Dendritic cell treated with granulocyte-macrophage colony-stimulating factor and Interleukin-4, amounts not matched to agents 40 ng/mL and 50 ng/mL, for 4 days (primary cell): ENCODE results near the gene PEAK1.
A peak's percentile ranks its signal among the peaks of the same experiment; 100 is the strongest.

Source experiments
- H3K27ac Mint-ChIP-seq: one replicate; pipeline ENCODE4 v1.8.0; 2022; ENCODE audit warnings: mild to moderate bottlenecking, mixed read lengths
- H3K27me3 Mint-ChIP-seq: one replicate; pipeline ENCODE4 v1.8.0; 2022; ENCODE audit warnings: mild to moderate bottlenecking, mixed read lengths
- H3K36me3 Mint-ChIP-seq: one replicate; pipeline ENCODE4 v1.8.0; 2022; ENCODE audit warnings: low read depth, mixed read lengths
- H3K4me1 Mint-ChIP-seq: one replicate; pipeline ENCODE4 v1.8.0; 2022; ENCODE audit warnings: low read depth, mixed read lengths
- H3K4me3 Mint-ChIP-seq: one replicate; pipeline ENCODE4 v1.8.0; 2022; ENCODE audit warnings: mild to moderate bottlenecking, moderate library complexity, mixed read lengths
- H3K9me3 Mint-ChIP-seq: one replicate; pipeline ENCODE4 v1.8.0; 2022; ENCODE audit warnings: mixed read lengths
- intact Hi-C: fragments of 100-400 bp; cut with micrococcal nuclease; formaldehyde crosslinking; loops from one replicate; pipeline ENCODE4 v1.15.0; 2022

The PEAK1 gene

GRCh38 chr15:77419836-77420609, at the start of gene PEAK1:
Gene PEAK1 (minus strand): TSS chr15:77420104. CDS start chr15:77181926, 238,178 bp downstream.
- Mint-ChIP-seq H3K9me3 (no peaks in the 10 kb centered on the region), H3K4me1 (peaks cover 39% of the 10 kb centered on the region), H3K27me3 (peaks cover 3% of the 10 kb centered on the region), H3K36me3 (peaks cover 27% of the 10 kb centered on the region), H3K27ac (peak within 1 kb of the TSS; percentile 96), H3K4me3 (peak within 1 kb of the TSS; percentile 92)
- intact Hi-C loops = loop anchor here (2.0 kb wide), 1 partner anchor 231 kb away; no protein-coding TSS in a partner anchor

GRCh38 chr15:77468896-77469295, 49.0 kb upstream of the PEAK1 start:
- Mint-ChIP-seq H3K4me1 (no peaks in the 10 kb centered on the region), H3K27ac (no peak overlapping the region), H3K9me3 (no peaks in the 10 kb centered on the region), H3K4me3 (no peak overlapping the region), H3K36me3 (peaks cover 68% of the 10 kb centered on the region), H3K27me3 (no peaks in the 10 kb centered on the region)
- intact Hi-C loops = no loop called here

GRCh38 chr15:77466521-77466920, 46.6 kb upstream of the PEAK1 start:
- Mint-ChIP-seq H3K4me3 (no peak overlapping the region), H3K4me1 (no peaks in the 10 kb centered on the region), H3K9me3 (no peaks in the 10 kb centered on the region), H3K27ac (no peak overlapping the region), H3K36me3 (peaks cover 47% of the 10 kb centered on the region), H3K27me3 (no peaks in the 10 kb centered on the region)
- intact Hi-C loops = no loop called here

GRCh38 chr15:77464129-77464865, 44.4 kb upstream of the PEAK1 start:
- intact Hi-C loops = no loop called here

GRCh38 chr15:77461486-77461885, 41.6 kb upstream of the PEAK1 start:
- Mint-ChIP-seq H3K36me3 (peaks cover 41% of the 10 kb centered on the region), H3K27me3 (no peaks in the 10 kb centered on the region), H3K27ac (no peak overlapping the region), H3K4me1 (no peaks in the 10 kb centered on the region), H3K4me3 (no peak overlapping the region), H3K9me3 (no peaks in the 10 kb centered on the region)
- intact Hi-C loops = no loop called here

More at GRCh38 chr15:77464129-77464865, 44.4 kb upstream of the PEAK1 start:
- no peaks in the 10 kb centered on the region for H3K27me3 Mint-ChIP-seq
- no peak overlapping the region for H3K27ac Mint-ChIP-seq
- H3K36me3 Mint-ChIP-seq = peaks cover 56% of the 10 kb centered on the region
- H3K4me3 Mint-ChIP-seq = no peak overlapping the region
- H3K4me1 Mint-ChIP-seq = no peaks in the 10 kb centered on the region
- H3K9me3 Mint-ChIP-seq = no peaks in the 10 kb centered on the region

GRCh38 chr15:77459031-77459430, 39.1 kb upstream of the PEAK1 start:
- H3K27me3 Mint-ChIP-seq = no peaks in the 10 kb centered on the region

GRCh38 chr15:77457905-77458265, 38.0 kb upstream of the PEAK1 start:
- Mint-ChIP-seq H3K27ac (no peak overlapping the region), H3K4me1 (peaks cover 13% of the 10 kb centered on the region), H3K9me3 (no peaks in the 10 kb centered on the region), H3K36me3 (peaks cover 34% of the 10 kb centered on the region), H3K27me3 (no peaks in the 10 kb centered on the region), H3K4me3 (no peak overlapping the region)
- intact Hi-C loops = no loop called here

More at GRCh38 chr15:77459031-77459430, 39.1 kb upstream of the PEAK1 start:
- intact Hi-C loops = no loop called here
- Mint-ChIP-seq H3K36me3 (peaks cover 34% of the 10 kb centered on the region), H3K9me3 (no peaks in the 10 kb centered on the region), H3K4me3 (no peak overlapping the region), H3K4me1 (peaks cover 13% of the 10 kb centered on the region), H3K27ac (no peak overlapping the region)

GRCh38 chr15:77457191-77457904, 37.4 kb upstream of the PEAK1 start:
- intact Hi-C loops = no loop called here
- peaks cover 34% of the 10 kb centered on the region for H3K36me3 Mint-ChIP-seq
- no peak overlapping the region for H3K4me3 Mint-ChIP-seq
- no peaks in the 10 kb centered on the region for H3K27me3 Mint-ChIP-seq
- H3K4me1 Mint-ChIP-seq = peaks cover 13% of the 10 kb centered on the region
- H3K9me3 Mint-ChIP-seq = no peaks in the 10 kb centered on the region
- H3K27ac Mint-ChIP-seq = no peak overlapping the region

- intact Hi-C loops = no loop called here
- peaks cover 34% of the 10 kb centered on the region for H3K36me3 Mint-ChIP-seq
- H3K4me3 Mint-ChIP-seq = no peak overlapping the region
- H3K27me3 Mint-ChIP-seq = no peaks in the 10 kb centered on the region
- H3K9me3 Mint-ChIP-seq = no peaks in the 10 kb centered on the region
- peaks cover 13% of the 10 kb centered on the region for H3K4me1 Mint-ChIP-seq
- H3K27ac Mint-ChIP-seq = no peak overlapping the region
Observed at GRCh38 chr15:77456746-77457145, 36.8 kb upstream of the PEAK1 start.

GRCh38 chr15:77455696-77456321, 35.9 kb upstream of the PEAK1 start:
- intact Hi-C loops = no loop called here
- Mint-ChIP-seq H3K4me3 (no peak overlapping the region), H3K27me3 (no peaks in the 10 kb centered on the region), H3K36me3 (peaks cover 35% of the 10 kb centered on the region), H3K9me3 (no peaks in the 10 kb centered on the region), H3K27ac (no peak overlapping the region), H3K4me1 (peaks cover 13% of the 10 kb centered on the region)

GRCh38 chr15:77454951-77455350, 35.0 kb upstream of the PEAK1 start:
- Mint-ChIP-seq H3K9me3 (no peaks in the 10 kb centered on the region), H3K27ac (peak overlapping the region; percentile 10), H3K27me3 (no peaks in the 10 kb centered on the region), H3K36me3 (peaks cover 28% of the 10 kb centered on the region), H3K4me3 (no peak overlapping the region), H3K4me1 (peaks cover 13% of the 10 kb centered on the region)
- intact Hi-C loops = no loop called here

GRCh38 chr15:77454265-77454664, 34.4 kb upstream of the PEAK1 start:
- peak overlapping the region; percentile 10 for H3K27ac Mint-ChIP-seq
- H3K4me1 Mint-ChIP-seq = peaks cover 13% of the 10 kb centered on the region
- H3K27me3 Mint-ChIP-seq = no peaks in the 10 kb centered on the region
- H3K9me3 Mint-ChIP-seq = no peaks in the 10 kb centered on the region
- H3K36me3 Mint-ChIP-seq = peaks cover 28% of the 10 kb centered on the region
- intact Hi-C loops = no loop called here
- H3K4me3 Mint-ChIP-seq = no peak overlapping the region

- no peaks in the 10 kb centered on the region for H3K27me3 Mint-ChIP-seq
- no peak overlapping the region for H3K27ac Mint-ChIP-seq
- peaks cover 10% of the 10 kb centered on the region for H3K4me1 Mint-ChIP-seq
- H3K36me3 Mint-ChIP-seq = peaks cover 28% of the 10 kb centered on the region
- no peak overlapping the region for H3K4me3 Mint-ChIP-seq
- no peaks in the 10 kb centered on the region for H3K9me3 Mint-ChIP-seq
- intact Hi-C loops = no loop called here
Observed at GRCh38 chr15:77446840-77447390, 27.0 kb upstream of the PEAK1 start.
